ENCODE results near the gene CPNE4. TPM values are rescaled to one million over a fixed set of nuclear protein-coding genes. Genes with fewer than 3 reads are reported as not detected.

Gene CPNE4
- total RNA-seq, 1 experiment from 2014 or later, result 1.9 TPM

- H2AK5ac ChIP-seq (ENCODE audit: insufficient read length, low read length), result no peak overlapping the region
- H3K23ac ChIP-seq (ENCODE audit: insufficient read length, low read depth, low read length), result no peak overlapping the region
- no peak overlapping the region for H2BK5ac ChIP-seq (ENCODE audit: insufficient read length, low read length)
- TF ChIP-seq CTCF (conservative IDR thresholded peaks at IDR 0.05), result no peak
- H2AFZ ChIP-seq (ENCODE audit: low read length), result no peak overlapping the region
- no peak overlapping the region for H2BK15ac ChIP-seq (ENCODE audit: low read depth, low read length)
- Mint-ChIP-seq H3K4me3 (no peak overlapping the region), H3K4me1 (peaks cover 44 to 45% of the 10 kb centered on the region in 2 experiments), H3K27ac (no peak overlapping the region), H3K9me3 (no peaks in the 10 kb centered on the region), H3K27me3 (ENCODE audit: low read depth) (no peaks in the 10 kb centered on the region), H3K36me3 (ENCODE audit: insufficient read depth in 1 of 3, low read depth in 3 of 3) (no peaks in the 10 kb centered on the region)
- H3K18ac ChIP-seq (ENCODE audit: insufficient read length, low read depth, low read length), result no peak overlapping the region
- no peak overlapping the region for H2BK20ac ChIP-seq (ENCODE audit: low read depth, low read length, poor library complexity, severe bottlenecking)
- H3T11ph ChIP-seq (ENCODE audit: low read length), result no peak overlapping the region
- H4K5ac ChIP-seq (ENCODE audit: insufficient read length, low read depth, low read length), result no peak overlapping the region
- H3K27me3 ChIP-seq (ENCODE audit: insufficient read depth, low read length), result no peaks in the 10 kb centered on the region
- H3K9ac ChIP-seq (ENCODE audit: extremely low read depth, insufficient read length, low read length), result no peak overlapping the region
- DNase-seq, result no peak
- no peak overlapping the region for H3K14ac ChIP-seq (ENCODE audit: insufficient read depth, low read length)
- H3K4me2 ChIP-seq (ENCODE audit: insufficient read depth, insufficient read length, low read length), result no peak overlapping the region
- no peak overlapping the region for H4K91ac ChIP-seq (ENCODE audit: insufficient read length, low read depth, low read length)
- H3K4me1 ChIP-seq (ENCODE audit: insufficient read depth, low read length), result peaks cover 4% of the 10 kb centered on the region; the same call in 1 of the 2 replicates
- H3K9me3 ChIP-seq (ENCODE audit: control insufficient read depth, low read depth, low read length), result no peaks in the 10 kb centered on the region
- H4K8ac ChIP-seq (replicated peaks; ENCODE audit: insufficient read length, low read depth, low read length), result no peak overlapping the region
- no peak overlapping the region for H3K4ac ChIP-seq (ENCODE audit: low read depth, low read length)
- H3K79me1 ChIP-seq (ENCODE audit: insufficient read depth, low read depth, low read length, poor library complexity, severe bottlenecking), result no peaks in the 10 kb centered on the region
- no peaks in the 10 kb centered on the region for H4K20me1 ChIP-seq (ENCODE audit: control insufficient read depth, insufficient read depth, insufficient read length)
- no CpG with 5 or more reads among the region's 2 CpGs for WGBS (ENCODE audit: extremely low coverage, insufficient read length, low lambda C conversion rate)
- H3K27ac ChIP-seq (ENCODE audit: insufficient read length, low read depth, low read length), result no peak overlapping the region
- H3K56ac ChIP-seq (ENCODE audit: insufficient read length, low read depth, low read length), result no peak overlapping the region
- no peak overlapping the region for H2BK120ac ChIP-seq (ENCODE audit: low read depth, low read length, poor library complexity, severe bottlenecking)
- H2BK12ac ChIP-seq (ENCODE audit: insufficient read length, low read depth, low read length), result no peak overlapping the region
- H3K79me2 ChIP-seq (ENCODE audit: insufficient read depth, low read length), result no peaks in the 10 kb centered on the region
- no peaks in the 10 kb centered on the region for H3K23me2 ChIP-seq (ENCODE audit: insufficient read length, low read depth, low read length, poor library complexity, severe bottlenecking)
These were observed 30.2 kb downstream of the CPNE4 start for GRCh38 chr3:132004571-132004970.
